HG03196 (cell line): ENCODE results near the gene ITIH4.
"Not testable (repeated sequence)": the region's sequence is repeated elsewhere in the genome, so short reads cannot be mapped to it uniquely, and the experiment has no call there.

Experiments
- ATAC-seq: cut with Tn5 transposase; IDR thresholded peaks from one replicate; pipeline ENCODE4 v1.9.1; 2021; ENCODE audit not compliant: unreplicated experiment

The ITIH4 gene

GRCh38 chr3:52787246-52787645, 43.2 kb downstream of the ITIH4 start:
- no peak for ATAC-seq

- ATAC-seq, result no peak
These were observed 43.9 kb downstream of the ITIH4 start for GRCh38 chr3:52786330-52787215.

- no peak for ATAC-seq
These were observed 45.4 kb downstream of the ITIH4 start for GRCh38 chr3:52784931-52785590.

GRCh38 chr3:52784021-52784621, 46.4 kb downstream of the ITIH4 start:
- ATAC-seq, result no peak

- ATAC-seq, result no peak
These were observed 47.3 kb downstream of the ITIH4 start for GRCh38 chr3:52783211-52783555.

GRCh38 chr3:52782412-52783210, 47.9 kb downstream of the ITIH4 start:
- ATAC-seq, result no peak

- no peak for ATAC-seq
These were observed 48.7 kb downstream of the ITIH4 start for GRCh38 chr3:52781741-52782140.

GRCh38 chr3:52779837-52780585, 50.5 kb downstream of the ITIH4 start:
- no peak for ATAC-seq

- peak; percentile 50 for ATAC-seq
These were observed 51.2 kb downstream of the ITIH4 start for GRCh38 chr3:52779011-52779836.

GRCh38 chr3:52777959-52778805, 52.3 kb downstream of the ITIH4 start:
- no peak for ATAC-seq

- no peak for ATAC-seq
These were observed 53.1 kb downstream of the ITIH4 start, which contains the start of gene ITIH1 for GRCh38 chr3:52777127-52777958. TSS of gene ITIH1 (plus strand) at chr3:52777599. CDS start at chr3:52777616, 17 bp downstream.

- ATAC-seq, result not testable (repeated sequence)
These were observed 54.0 kb downstream of the ITIH4 start for GRCh38 chr3:52776486-52776885.

- no peak for ATAC-seq
These were observed 54.6 kb downstream of the ITIH4 start for GRCh38 chr3:52775877-52776276.

- no peak for ATAC-seq
These were observed 55.3 kb downstream of the ITIH4 start for GRCh38 chr3:52774901-52775864.

GRCh38 chr3:52774066-52774713, 56.3 kb downstream of the ITIH4 start:
- ATAC-seq, result no peak
